GM18526 (cell line): ENCODE measurements around the gene HOOK2.

Source experiments
- POLR2A ChIP-seq: IDR thresholded peaks from 3 replicates; pipeline ENCODE4 v1.6.1; 2011; ENCODE audit not compliant: insufficient read length; ENCODE audit errors: extremely low read depth

HOOK2 gene

DNA sequence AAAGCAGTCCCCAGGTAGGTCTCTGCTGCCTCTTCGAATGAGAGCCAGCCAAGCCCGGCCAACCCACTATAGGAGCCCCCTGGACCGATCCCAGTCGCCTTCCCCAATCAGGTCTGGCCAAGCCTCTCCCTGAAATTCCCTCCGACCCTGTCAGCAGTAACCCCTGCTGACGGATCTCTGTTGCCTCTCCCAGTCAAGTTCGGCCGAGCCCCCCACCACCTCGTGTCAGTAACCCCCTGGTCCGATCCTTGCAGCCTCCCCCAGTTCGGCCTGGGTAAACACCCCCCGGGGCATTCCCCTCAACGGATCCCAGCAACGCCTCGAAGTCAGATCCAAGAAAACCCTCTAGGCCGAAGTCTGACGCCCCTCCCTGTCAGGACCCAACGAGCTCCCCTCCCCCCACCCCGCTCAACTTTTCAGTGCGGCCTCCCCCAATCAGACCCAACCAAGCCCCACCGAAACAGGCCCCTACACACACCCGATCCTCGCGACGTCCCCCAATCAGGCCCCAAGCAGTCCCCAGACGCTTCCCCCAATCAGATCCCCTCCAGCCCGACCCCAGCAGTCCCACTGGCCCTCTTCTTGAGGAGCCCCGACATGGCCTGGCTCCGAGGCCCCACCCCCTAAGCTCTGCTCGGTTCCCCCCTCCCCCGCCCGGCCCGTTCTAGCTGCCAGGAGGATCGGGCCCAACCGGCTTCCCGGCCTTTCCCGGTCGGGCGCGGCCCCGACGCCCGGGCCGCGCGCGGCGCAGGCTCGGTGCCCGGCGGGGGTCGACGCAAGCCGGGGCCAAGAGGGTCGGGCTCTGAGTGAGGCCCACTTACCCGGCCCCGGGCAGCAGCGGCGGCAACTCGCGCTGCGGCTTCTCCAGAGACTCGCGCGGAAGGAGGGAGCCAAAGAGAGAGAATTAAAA, 53.4 kb downstream of the HOOK2 start:
- peak; percentile 36 for TF ChIP-seq POLR2A

DNA sequence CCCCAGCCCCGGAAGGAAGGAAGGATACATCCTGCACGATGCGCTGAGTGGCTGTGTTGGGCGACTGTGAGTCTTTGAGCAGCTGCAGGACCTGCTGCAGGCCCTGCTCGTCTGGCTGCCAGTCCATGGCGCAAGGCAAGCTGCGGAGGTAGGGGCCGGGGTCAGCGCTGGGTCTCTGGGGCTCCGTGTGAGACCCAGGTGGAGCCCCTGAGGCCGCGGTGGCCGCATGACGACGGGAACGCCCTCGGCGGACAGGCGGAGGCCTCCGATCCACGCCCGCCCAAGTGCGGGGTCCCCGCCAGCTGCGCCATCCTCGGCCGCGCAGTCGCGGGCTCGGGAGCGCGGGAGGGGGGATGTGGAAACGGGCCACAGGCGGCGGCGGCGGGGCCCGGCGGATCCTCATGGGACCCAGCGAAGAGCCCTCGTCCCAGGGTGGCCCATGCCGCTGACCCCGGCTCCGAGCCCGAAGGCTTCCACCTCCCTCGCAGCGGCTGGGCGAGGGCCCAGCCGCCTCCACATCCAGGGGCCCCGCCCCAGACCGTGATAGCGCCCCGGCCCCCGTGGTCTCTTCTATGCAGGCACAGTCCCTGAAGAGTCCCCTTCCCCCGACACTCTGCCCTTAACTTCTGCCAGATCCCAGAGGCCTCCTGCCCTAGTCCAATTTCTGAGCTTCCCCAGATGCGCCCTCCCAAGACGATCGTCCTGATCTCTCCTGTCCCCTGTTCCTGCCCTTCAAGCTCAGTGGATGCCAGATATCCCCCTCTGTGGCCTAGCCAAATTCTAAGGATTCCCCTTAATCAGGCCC, 54.3 kb downstream of the HOOK2 start:
- no peak for TF ChIP-seq POLR2A

DNA sequence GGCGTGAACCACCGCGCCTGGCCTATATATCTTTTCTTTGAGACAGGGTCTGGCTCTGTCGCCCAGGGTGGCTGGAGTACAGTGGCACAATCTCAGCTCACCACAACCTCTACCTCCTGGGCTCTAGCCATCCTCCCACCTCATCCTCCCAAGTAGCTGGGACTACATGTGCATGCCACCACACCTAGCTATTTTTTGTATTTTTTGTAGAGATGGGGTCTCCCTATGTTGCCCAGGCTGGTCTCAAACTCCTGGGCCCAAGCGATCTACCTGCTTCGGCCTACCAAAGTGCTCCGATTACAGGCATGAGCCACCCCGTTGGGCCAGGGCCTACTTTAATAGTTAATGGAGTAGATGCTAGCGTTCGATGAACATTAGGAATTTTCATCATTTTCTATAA, 55.1 kb downstream of the HOOK2 start:
- no peak for TF ChIP-seq POLR2A

DNA sequence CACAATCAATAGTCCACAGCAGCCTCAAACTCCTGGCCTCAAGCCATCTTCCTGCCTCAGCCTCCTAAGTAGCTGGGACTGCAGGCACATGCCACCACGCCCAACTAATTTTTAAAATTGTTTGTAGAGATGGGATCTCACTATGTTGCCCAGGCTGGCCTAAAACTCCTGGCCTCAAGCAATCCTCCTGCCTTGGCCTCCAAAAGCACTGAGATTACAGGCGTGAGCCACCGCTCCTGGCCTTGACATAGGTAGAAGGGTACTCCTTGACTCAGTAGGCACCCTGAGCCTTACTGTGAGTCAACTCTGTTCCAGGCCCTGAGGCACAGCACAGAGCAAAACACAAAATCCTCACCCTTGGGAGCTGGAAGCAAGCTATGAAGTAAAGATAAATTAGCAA, 59.4 kb downstream of the HOOK2 start:
- no peak for TF ChIP-seq POLR2A

DNA sequence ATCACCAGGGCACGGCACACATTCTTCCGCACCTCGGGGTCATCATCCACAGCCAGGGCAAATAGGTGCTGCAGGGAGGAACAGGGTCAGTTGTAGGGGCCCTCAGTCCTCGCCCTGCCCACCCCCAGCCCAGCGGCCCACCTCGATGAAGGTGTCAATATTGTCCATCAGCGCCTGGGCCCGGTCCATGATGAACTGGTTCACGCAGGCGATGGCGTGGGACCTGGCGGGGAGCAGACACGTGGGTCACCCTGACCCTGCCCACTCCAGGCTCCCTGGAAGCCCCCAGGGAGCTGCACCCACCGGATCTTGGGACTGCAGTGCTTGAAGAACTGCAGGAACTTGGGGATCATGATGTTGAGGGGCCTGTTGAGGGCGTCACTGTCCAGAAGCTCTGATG, 60.2 kb downstream of the HOOK2 start:
- TF ChIP-seq POLR2A = no peak
